Mesodermal cell (in vitro differentiated cells): ENCODE results near the gene ZNF24.
A peak's percentile ranks its signal among the peaks of the same experiment; 100 is the strongest.

Experiments
- H3K27ac ChIP-seq: 2 replicates; pipeline ENCODE4 v1.7.0; 2013; ENCODE audit warnings: mild to moderate bottlenecking, low read depth, low read length, moderate library complexity; ENCODE audit not compliant: severe bottlenecking
- H3K36me3 ChIP-seq: 2 replicates; pipeline ENCODE4 v1.7.1; 2013; ENCODE audit warnings: mild to moderate bottlenecking, low read length, moderate library complexity; ENCODE audit not compliant: control insufficient read depth, insufficient read depth
- H3K4me1 ChIP-seq: one replicate; pipeline ENCODE4 v1.7.1; 2013; ENCODE audit warnings: mild to moderate bottlenecking, low read length; ENCODE audit not compliant: insufficient read depth, control insufficient read depth, poor library complexity, severe bottlenecking
- H3K4me3 ChIP-seq: 2 replicates; pipeline ENCODE4 v1.7.0; 2013; ENCODE audit warnings: low read length, control low read depth, mild to moderate bottlenecking; ENCODE audit not compliant: insufficient read depth, poor library complexity, severe bottlenecking; ENCODE audit errors: extremely low read depth
- H3K9me3 ChIP-seq: 2 replicates; pipeline ENCODE4 v1.7.1; 2013; ENCODE audit warnings: mild to moderate bottlenecking, low read length, moderate library complexity; ENCODE audit not compliant: control insufficient read depth
- WGBS, 2 experiments: methylation state at CpG; one replicate each; pipeline ENCODE4 v1.1.5; 2013; ENCODE audit warnings: missing lambda C conversion rate in 2 of 2; ENCODE audit not compliant: insufficient coverage in 2 of 2; 5-methylcytosine and 5-hydroxymethylcytosine counted together

The ZNF24 gene

DNA sequence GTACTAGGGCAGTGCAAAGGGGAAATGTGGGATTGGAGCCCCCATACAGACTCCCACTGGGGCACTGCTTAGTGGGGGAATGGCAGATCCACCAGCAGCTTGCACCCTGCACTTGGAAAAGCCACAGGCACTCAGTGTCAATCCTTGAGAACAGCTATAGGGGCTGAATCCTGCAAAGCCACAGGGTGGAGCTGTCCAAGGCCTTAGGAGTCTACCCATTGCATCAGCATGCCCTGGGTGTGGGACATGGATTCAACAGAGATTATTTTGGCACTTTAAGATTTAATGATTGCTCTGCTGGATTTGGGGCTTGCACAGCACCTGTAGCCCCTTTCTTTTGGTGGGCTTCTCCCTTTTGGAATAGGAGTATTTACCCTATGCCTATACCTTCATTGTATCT lies 8.6 kb upstream of the ZNF24 start:
- Histone ChIP-seq H3K4me3 (no peak overlapping the region), H3K27ac (no peak overlapping the region), H3K9me3 (peaks cover 21% of the 10 kb centered on the region), H3K4me1 (peaks cover 2% of the 10 kb centered on the region), H3K36me3 (no peaks in the 10 kb centered on the region)

GRCh38 chr18:35352283-35352682 lies 8.1 kb upstream of the ZNF24 start:
- Histone ChIP-seq H3K4me1 (peaks cover 2% of the 10 kb centered on the region), H3K9me3 (peaks cover 21% of the 10 kb centered on the region), H3K36me3 (no peaks in the 10 kb centered on the region), H3K4me3 (no peak overlapping the region), H3K27ac (no peak overlapping the region)
- WGBS, 2 experiments, result 81% methylated on average over 2 of the region's 2 CpGs; no CpG with 5 or more reads in 1 of the 2 experiments

- WGBS, 2 experiments, result no CpG with 5 or more reads among the region's 3 CpGs
- Histone ChIP-seq H3K4me1 (peaks cover 3% of the 10 kb centered on the region), H3K36me3 (no peaks in the 10 kb centered on the region), H3K9me3 (peaks cover 17% of the 10 kb centered on the region), H3K27ac (no peak overlapping the region), H3K4me3 (no peak overlapping the region)
Measured at GRCh38 chr18:35348001-35348400, 3.8 kb upstream of the ZNF24 start.

DNA sequence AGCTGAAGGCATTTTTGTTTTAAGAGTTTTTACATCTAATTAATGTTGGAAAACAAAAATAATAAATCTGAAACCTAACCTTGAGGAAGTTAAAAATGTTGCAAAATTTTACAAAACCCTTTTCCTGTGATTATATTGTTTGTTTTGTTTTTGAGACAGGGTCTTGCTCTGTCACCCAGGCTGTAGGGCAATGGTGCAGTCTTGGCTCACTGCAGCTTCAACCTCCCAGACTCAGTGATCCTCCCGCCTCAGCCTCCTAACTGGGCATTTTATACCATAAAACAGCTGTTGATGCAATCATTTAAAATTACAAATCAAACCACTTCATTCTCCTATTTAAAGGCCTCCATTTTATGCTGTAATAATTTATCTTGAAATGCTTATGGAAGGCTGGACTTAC lies 1.7 kb upstream of the ZNF24 start:
- no peak overlapping the region for H3K4me3 ChIP-seq
- peak overlapping the region; percentile 100 for H3K27ac ChIP-seq
- peaks cover 18% of the 10 kb centered on the region for H3K36me3 ChIP-seq
- 86 to 100% methylated on average over 1 of the region's 1 CpG for WGBS, 2 experiments
- H3K4me1 ChIP-seq, result peaks cover 7% of the 10 kb centered on the region
- H3K9me3 ChIP-seq, result no peaks in the 10 kb centered on the region

- no peak overlapping the region for H3K4me3 ChIP-seq
- 60 to 67% methylated on average over 4 to 5 of the region's 6 CpGs for WGBS, 2 experiments
- H3K36me3 ChIP-seq, result peaks cover 23% of the 10 kb centered on the region
- peak overlapping the region; percentile 100 for H3K27ac ChIP-seq
- no peaks in the 10 kb centered on the region for H3K9me3 ChIP-seq
- H3K4me1 ChIP-seq, result peaks cover 7% of the 10 kb centered on the region
Measured at GRCh38 chr18:35345460-35345921, 1.3 kb upstream of the ZNF24 start.

- Histone ChIP-seq H3K27ac (peak overlapping the region; percentile 100), H3K36me3 (peaks cover 29% of the 10 kb centered on the region), H3K9me3 (no peaks in the 10 kb centered on the region), H3K4me3 (peak overlapping the region; percentile 99), H3K4me1 (peaks cover 7% of the 10 kb centered on the region)
- 81 to 93% methylated on average over 4 to 5 of the region's 12 CpGs for WGBS, 2 experiments
Measured at GRCh38 chr18:35344736-35345459, 678 bp upstream of the ZNF24 start.

DNA sequence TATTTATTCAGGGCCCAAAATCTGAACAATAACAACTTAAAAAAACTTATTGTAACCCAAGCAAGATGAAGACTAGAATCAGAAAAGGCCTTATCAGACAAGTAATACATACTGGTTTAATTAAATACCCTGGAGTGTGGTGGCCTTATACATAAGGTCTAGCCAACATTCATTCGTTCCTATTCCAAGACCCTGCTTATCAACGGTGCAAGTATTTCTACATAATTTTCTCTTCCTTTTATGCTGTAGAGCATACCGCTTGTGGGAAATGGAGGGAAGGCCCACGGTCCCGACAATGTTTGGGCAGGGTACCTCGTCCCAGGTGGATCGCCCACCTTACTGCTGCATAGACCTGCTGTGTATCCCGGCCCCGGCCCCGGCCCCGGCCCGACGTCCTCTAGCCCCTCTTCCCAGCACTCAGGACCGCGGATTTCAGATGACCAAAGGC lies 708 bp downstream of the ZNF24 start:
- peak overlapping the region; percentile 100 for H3K27ac ChIP-seq
- 0% methylated on average over 6 to 13 of the region's 15 CpGs for WGBS, 2 experiments

GRCh38 chr18:35337286-35337685 lies 6.9 kb downstream of the ZNF24 start:
- no peak overlapping the region for H3K27ac ChIP-seq
- 100% methylated on average over 2 to 3 of the region's 5 CpGs for WGBS, 2 experiments
- H3K4me3 ChIP-seq, result no peak overlapping the region
- H3K36me3 ChIP-seq, result peaks cover 98% of the 10 kb centered on the region
- H3K4me1 ChIP-seq, result peaks cover 2% of the 10 kb centered on the region
- no peaks in the 10 kb centered on the region for H3K9me3 ChIP-seq

More for the DNA sequence above, 708 bp downstream of the ZNF24 start:
- Histone ChIP-seq H3K4me3 (peak overlapping the region; percentile 99), H3K4me1 (peaks cover 7% of the 10 kb centered on the region), H3K36me3 (peaks cover 43% of the 10 kb centered on the region), H3K9me3 (no peaks in the 10 kb centered on the region)

DNA sequence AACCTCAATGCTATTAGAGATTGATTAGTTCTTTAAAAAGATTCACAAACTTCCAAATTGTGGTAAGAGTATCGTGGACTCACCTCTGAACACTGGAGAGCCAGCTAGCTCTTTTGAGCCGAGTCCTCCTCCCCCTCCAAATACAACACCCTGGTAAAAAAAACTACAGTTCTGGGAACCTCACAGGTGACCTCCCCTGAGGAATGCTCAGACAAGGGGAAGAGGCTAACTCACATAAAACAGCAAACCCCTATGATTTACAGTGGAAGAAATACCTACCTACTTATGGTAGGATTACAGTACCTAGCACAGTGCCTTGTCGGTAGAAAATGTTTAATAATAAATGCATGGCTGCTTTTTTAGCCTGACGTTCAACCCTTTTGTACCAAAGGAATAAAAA lies 8.4 kb downstream of the ZNF24 start:
- Histone ChIP-seq H3K4me1 (no peaks in the 10 kb centered on the region), H3K36me3 (peaks cover 92% of the 10 kb centered on the region), H3K9me3 (no peaks in the 10 kb centered on the region), H3K27ac (no peak overlapping the region), H3K4me3 (no peak overlapping the region)
- WGBS, 2 experiments, result 84 to 93% methylated on average over 2 to 3 of the region's 4 CpGs

DNA sequence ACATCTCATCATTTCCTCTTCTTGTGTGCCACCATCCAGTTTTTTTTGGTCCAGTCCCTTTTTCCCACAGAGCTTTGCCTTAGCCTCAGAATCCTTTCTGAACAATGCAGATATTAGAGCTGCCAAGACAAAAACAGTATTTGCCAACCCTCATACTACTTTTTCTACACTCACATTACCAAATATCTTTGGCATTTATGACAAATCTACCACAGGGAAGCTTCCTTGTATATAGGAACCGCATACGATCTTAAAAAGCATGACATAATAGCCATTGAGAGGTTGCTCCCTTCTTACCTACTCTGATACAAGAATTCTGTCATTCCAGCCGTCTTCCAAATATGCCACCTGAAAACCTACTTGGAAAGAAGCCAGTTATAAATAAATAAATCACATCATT lies 9.4 kb downstream of the ZNF24 start:
- Histone ChIP-seq H3K4me1 (no peaks in the 10 kb centered on the region), H3K4me3 (no peak overlapping the region), H3K9me3 (no peaks in the 10 kb centered on the region), H3K36me3 (peaks cover 82% of the 10 kb centered on the region), H3K27ac (no peak overlapping the region)
- 95 to 100% methylated on average over 2 to 3 of the region's 3 CpGs for WGBS, 2 experiments

DNA sequence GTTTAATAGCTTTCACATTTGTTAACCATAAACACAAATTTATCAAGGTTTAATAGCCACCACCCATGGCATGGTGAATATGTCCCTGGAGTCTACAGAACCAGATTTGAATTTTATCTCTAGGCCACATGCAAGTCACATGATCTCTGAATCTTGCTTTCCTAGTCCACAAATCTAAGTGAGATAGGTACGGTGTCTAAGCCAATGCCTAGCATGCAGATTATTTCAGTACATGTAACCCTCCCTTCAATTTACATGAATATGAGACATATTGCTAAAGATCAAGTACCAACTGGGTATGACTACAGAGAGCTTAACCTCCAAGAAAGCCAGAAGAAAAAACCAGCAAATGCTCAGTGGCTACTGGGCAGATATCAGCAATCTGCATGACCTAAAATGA lies 10.0 kb downstream of the ZNF24 start:
- Histone ChIP-seq H3K9me3 (no peaks in the 10 kb centered on the region), H3K4me3 (no peak overlapping the region), H3K4me1 (no peaks in the 10 kb centered on the region), H3K36me3 (peaks cover 76% of the 10 kb centered on the region), H3K27ac (no peak overlapping the region)
- WGBS, 2 experiments, result 100% methylated on average over 1 of the region's 1 CpG; no CpG with 5 or more reads in 1 of the 2 experiments
